ENCODE data around the gene PPP1R18. TPM values are rescaled to one million over a fixed set of nuclear protein-coding genes. Genes with fewer than 3 reads are reported as not detected.

The PPP1R18 gene
- total and polyA plus RNA-seq, 9 of the 15 experiments (the other 6 are each of a cell fraction or from before 2014, with no cell fraction given) = 12.0 to 99.2 (median 42.6) TPM

DNA sequence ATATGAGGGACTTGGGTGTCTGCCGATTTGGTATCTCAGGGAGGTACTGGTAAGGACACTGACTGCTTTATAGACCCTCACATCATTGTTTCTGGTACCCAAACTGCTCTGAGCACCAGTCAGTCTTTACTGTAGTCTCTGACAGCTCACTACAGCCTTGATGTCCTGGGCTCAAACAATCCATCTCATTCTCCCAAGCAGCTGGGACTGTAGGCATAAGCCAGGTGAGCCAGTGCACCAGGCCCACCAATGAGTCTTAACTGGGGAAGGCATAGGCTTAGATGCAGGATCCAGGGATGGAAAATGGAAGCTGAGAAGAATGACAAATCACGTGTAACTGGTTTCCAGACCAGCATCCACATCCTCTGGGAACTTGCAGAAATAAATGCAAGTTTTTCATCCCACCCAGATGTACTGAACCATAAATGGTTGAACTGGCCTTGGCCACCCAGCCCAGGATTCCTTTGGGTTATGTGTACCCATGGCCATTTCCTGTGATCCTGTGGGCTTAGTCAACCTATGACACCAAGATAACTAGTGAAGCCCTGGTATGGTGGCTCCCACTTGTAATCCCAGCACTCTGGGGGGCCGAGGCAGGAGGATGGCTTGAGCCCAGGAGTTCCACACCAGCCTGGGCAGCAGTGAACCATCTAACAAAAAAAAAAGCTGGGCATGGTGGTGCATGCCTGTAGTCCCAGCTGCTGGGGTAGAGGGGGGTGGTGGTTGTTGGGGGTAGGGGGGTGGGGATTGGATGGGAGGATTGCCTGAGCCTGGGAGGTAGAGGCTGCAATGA, 39.5 kb upstream of the PPP1R18 start (continued):
- TF ChIP-seq MTA1 (IDR thresholded peaks at IDR 0.05; ENCODE audit: borderline replicate concordance) (no peak), IRF1 (CRISPR knock-in tag; IDR thresholded peaks at IDR 0.05; ENCODE audit: borderline replicate concordance) (no peak), ZNF764 (CRISPR knock-in tag; IDR thresholded peaks at IDR 0.05; ENCODE audit: low read depth) (0 out of 2 replicates have a peak, but pooled peaks have one; percentile 46), DNMT1 (IDR thresholded peaks at IDR 0.05) (0 out of 2 replicates have a peak, but pooled peaks have one; percentile 35), EWSR1 (IDR thresholded peaks at IDR 0.05; ENCODE audit: borderline replicate concordance, low read depth, partially characterized antibody) (peak; percentile 83), SMAD2 (IDR thresholded peaks at IDR 0.05; ENCODE audit: low read depth, low read length) (no peak), NELFE (IDR thresholded peaks at IDR 0.05; ENCODE audit: insufficient read depth, insufficient read length) (no peak), ZNF77 (CRISPR knock-in tag; IDR thresholded peaks at IDR 0.05) (peak; percentile 92), PHTF2 (CRISPR knock-in tag; IDR thresholded peaks at IDR 0.05) (peak; percentile 12; the same call in 1 of the 2 replicates), ZNF165 (CRISPR knock-in tag; IDR thresholded peaks at IDR 0.05; ENCODE audit: borderline replicate concordance) (no peak), NR2F6 (CRISPR knock-in tag; IDR thresholded peaks at IDR 0.05) (no peak), ZNF324 (CRISPR knock-in tag; IDR thresholded peaks at IDR 0.05) (no peak), ZNF696 (CRISPR knock-in tag; conservative IDR thresholded peaks at IDR 0.05) (no peak), ZNF3 (CRISPR knock-in tag; IDR thresholded peaks at IDR 0.05) (peak; percentile 53; the same call in 1 of the 2 replicates), SIX5 (IDR thresholded peaks at IDR 0.05; ENCODE audit: borderline replicate concordance in 1 of 2, insufficient read depth in 1 of 2, low read depth in 1 of 2, low read length in 2 of 2) (no peak), ZC3H11A (IDR thresholded peaks at IDR 0.05; ENCODE audit: low read depth, low read length) (no peak), TAF9B (IDR thresholded peaks at IDR 0.05; ENCODE audit: partially characterized antibody) (no peak), SPI1 (IDR thresholded peaks at IDR 0.05; ENCODE audit: borderline replicate concordance, low read depth, low read length) (no peak)
- TF ChIP-seq, protein P1, sequence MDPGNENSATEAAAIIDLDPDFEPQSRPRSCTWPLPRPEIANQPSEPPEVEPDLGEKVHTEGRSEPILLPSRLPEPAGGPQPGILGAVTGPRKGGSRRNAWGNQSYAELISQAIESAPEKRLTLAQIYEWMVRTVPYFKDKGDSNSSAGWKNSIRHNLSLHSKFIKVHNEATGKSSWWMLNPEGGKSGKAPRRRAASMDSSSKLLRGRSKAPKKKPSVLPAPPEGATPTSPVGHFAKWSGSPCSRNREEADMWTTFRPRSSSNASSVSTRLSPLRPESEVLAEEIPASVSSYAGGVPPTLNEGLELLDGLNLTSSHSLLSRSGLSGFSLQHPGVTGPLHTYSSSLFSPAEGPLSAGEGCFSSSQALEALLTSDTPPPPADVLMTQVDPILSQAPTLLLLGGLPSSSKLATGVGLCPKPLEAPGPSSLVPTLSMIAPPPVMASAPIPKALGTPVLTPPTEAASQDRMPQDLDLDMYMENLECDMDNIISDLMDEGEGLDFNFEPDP (CRISPR knock-in tag; IDR thresholded peaks at IDR 0.05) = no peak
